Natural killer cell (primary cell): ENCODE results near the gene NCKAP1. TPM values are rescaled to one million over a fixed set of nuclear protein-coding genes. Genes with fewer than 3 reads are reported as not detected.

Experiments used
- ATAC-seq, 3 donors: fragments of 150-1000 bp in 2 of 3; fragments of 200-7000 bp in 1 of 3; cut with Tn5 transposase; 1 replicate in 1 of 3; 2 replicates in 2 of 3; pipeline ENCODE4 v1.10.0; 2021; ENCODE audit warnings: mild to moderate bottlenecking in 2 of 3, moderate library complexity in 2 of 3
- DNase-seq, 2 donors: peaks; one replicate each; pipeline versions ENCODE4 v3.0.0 to v3.0.0-alpha.2; 2013 to 2021; ENCODE audit warnings: mixed read lengths in 1 of 2
- H3K27ac ChIP-seq: one replicate; pipeline ENCODE4 v1.5.1; 2013; ENCODE audit warnings: mild to moderate bottlenecking, low read length
- H3K27me3 ChIP-seq: one replicate; pipeline ENCODE4 v1.6.1; 2013; ENCODE audit warnings: low read length; ENCODE audit not compliant: control insufficient read depth, insufficient read depth
- H3K36me3 ChIP-seq: one replicate; pipeline ENCODE4 v1.6.1; 2013; ENCODE audit warnings: low read length; ENCODE audit not compliant: control insufficient read depth, insufficient read depth
- H3K4me1 ChIP-seq: one replicate; pipeline ENCODE4 v1.6.1; 2013; ENCODE audit warnings: low read length; ENCODE audit not compliant: control insufficient read depth, insufficient read depth
- H3K4me3 ChIP-seq: one replicate; pipeline ENCODE4 v1.5.1; 2013; ENCODE audit warnings: low read length
- H3K9me3 ChIP-seq: one replicate; pipeline ENCODE4 v1.6.1; 2013; ENCODE audit warnings: low read length; ENCODE audit not compliant: control insufficient read depth, insufficient read depth
- H3K27ac Mint-ChIP-seq, 2 donors: one replicate each; pipeline ENCODE4 v1.8.0; 2022; ENCODE audit warnings: mild to moderate bottlenecking in 2 of 2, mixed read lengths in 2 of 2, moderate library complexity in 1 of 2
- H3K27me3 Mint-ChIP-seq, 2 donors: one replicate each; pipeline ENCODE4 v1.8.0; 2022; ENCODE audit warnings: low read depth in 2 of 2, mixed read lengths in 2 of 2
- H3K36me3 Mint-ChIP-seq: one replicate; pipeline ENCODE4 v1.8.0; 2022; ENCODE audit warnings: mixed read lengths
- H3K4me1 Mint-ChIP-seq, 2 donors: one replicate each; pipeline ENCODE4 v1.8.0; 2022; ENCODE audit warnings: mixed read lengths in 2 of 2
- H3K4me3 Mint-ChIP-seq: one replicate; pipeline ENCODE4 v1.8.0; 2022; ENCODE audit warnings: mild to moderate bottlenecking, moderate library complexity, mixed read lengths
- H3K9me3 Mint-ChIP-seq, 2 donors: one replicate each; pipeline ENCODE4 v1.8.0; 2022; ENCODE audit warnings: mixed read lengths in 2 of 2
- CTCF ChIP-seq: fragments of 200-600 bp; IDR thresholded peaks from one replicate; pipeline ENCODE4 v1.8.0; 2022; ENCODE audit warnings: antibody characterized with exemption
- whole genome bisulfite sequencing: methylation state at CpG from one replicate; pipeline ENCODE4 v1.1.7; 2013; ENCODE audit warnings: missing lambda C conversion rate; ENCODE audit not compliant: insufficient coverage; 5-methylcytosine and 5-hydroxymethylcytosine counted together
- intact Hi-C: fragments of 100-400 bp; cut with micrococcal nuclease; formaldehyde crosslinking; loops from one replicate; pipeline ENCODE4 v1.14.2; 2022
- total RNA-seq, 4 donors: library from RNA; stranded (reverse); fragments of 120-200 nt in 1 of 4; gene quantifications; one replicate each; pipeline versions ENCODE4 v1.2.3 to v1.2.4, GENCODE V29; 2013 to 2022

Gene NCKAP1
- total RNA-seq, 3 donors from 2014 or later (not counting 1 experiment from before 2014, with no cell fraction given) = 8.4 to 12.3 (median 10.4) TPM

- DNase-seq (no peak), ATAC-seq (no peak)
- H3K4me1 Mint-ChIP-seq = peaks cover 0 to 9% of the 10 kb centered on the region in 2 donors
- H3K9me3 Mint-ChIP-seq = peaks cover 1 to 2% of the 10 kb centered on the region in 2 donors
- 94% methylated on average over 6 of the region's 6 CpGs for WGBS
- H3K4me3 Mint-ChIP-seq = no peak overlapping the region
- Histone ChIP-seq H3K27me3 (no peaks in the 10 kb centered on the region), H3K4me1 (no peaks in the 10 kb centered on the region), H3K36me3 (no peaks in the 10 kb centered on the region), H3K9me3 (no peaks in the 10 kb centered on the region), H3K4me3 (no peak overlapping the region), H3K27ac (no peak overlapping the region)
- H3K27me3 Mint-ChIP-seq = no peaks in the 10 kb centered on the region
- TF ChIP-seq CTCF = no peak
- no peaks in the 10 kb centered on the region for H3K36me3 Mint-ChIP-seq
- intact Hi-C loops = no loop called here
- H3K27ac Mint-ChIP-seq = no peak overlapping the region
These were observed 136.5 kb downstream of the NCKAP1 start for GRCh38 chr2:182901748-182902147.

GRCh38 chr2:182898718-182899117 is 139.5 kb downstream of the NCKAP1 start:
- H3K27ac ChIP-seq = no peak overlapping the region
- H3K4me3 Mint-ChIP-seq = no peak overlapping the region
- TF ChIP-seq CTCF = no peak
- DNase-seq (no peak), ATAC-seq (no peak)
- H3K36me3 Mint-ChIP-seq = no peaks in the 10 kb centered on the region
- intact Hi-C loops = no loop called here
- no peak overlapping the region for H3K27ac Mint-ChIP-seq
- peaks cover 0 to 9% of the 10 kb centered on the region in 2 donors for H3K4me1 Mint-ChIP-seq
- H3K4me3 ChIP-seq = no peak overlapping the region
- WGBS = 50% methylated on average over 1 of the region's 1 CpG
- no peaks in the 10 kb centered on the region for H3K9me3 ChIP-seq
- H3K36me3 ChIP-seq = no peaks in the 10 kb centered on the region
- H3K4me1 ChIP-seq = no peaks in the 10 kb centered on the region
- no peaks in the 10 kb centered on the region for H3K27me3 Mint-ChIP-seq
- H3K27me3 ChIP-seq = no peaks in the 10 kb centered on the region
- H3K9me3 Mint-ChIP-seq = peaks cover 3 to 5% of the 10 kb centered on the region in 2 donors

GRCh38 chr2:182897137-182897536 is 141.1 kb downstream of the NCKAP1 start:
- H3K27me3 ChIP-seq = no peaks in the 10 kb centered on the region
- H3K4me1 ChIP-seq = no peaks in the 10 kb centered on the region
- H3K36me3 ChIP-seq = no peaks in the 10 kb centered on the region
- H3K9me3 ChIP-seq = no peaks in the 10 kb centered on the region
- ATAC-seq (no peak), DNase-seq (no peak)
- Mint-ChIP-seq H3K9me3 (peaks cover 3 to 5% of the 10 kb centered on the region in 2 donors), H3K36me3 (no peaks in the 10 kb centered on the region), H3K4me3 (no peak overlapping the region), H3K4me1 (peaks cover 0 to 9% of the 10 kb centered on the region in 2 donors), H3K27me3 (no peaks in the 10 kb centered on the region), H3K27ac (no peak overlapping the region)
- 67% methylated on average over 1 of the region's 1 CpG for WGBS
- no peak overlapping the region for H3K27ac ChIP-seq
- H3K4me3 ChIP-seq = no peak overlapping the region
- intact Hi-C loops = no loop called here
- no peak for TF ChIP-seq CTCF

GRCh38 chr2:182895798-182896197 is 142.5 kb downstream of the NCKAP1 start:
- no peak for DNase-seq
- TF ChIP-seq CTCF = no peak
- Histone ChIP-seq H3K27ac (no peak overlapping the region), H3K27me3 (no peaks in the 10 kb centered on the region), H3K9me3 (no peaks in the 10 kb centered on the region), H3K4me1 (no peaks in the 10 kb centered on the region), H3K4me3 (no peak overlapping the region), H3K36me3 (no peaks in the 10 kb centered on the region)
- Mint-ChIP-seq H3K36me3 (no peaks in the 10 kb centered on the region), H3K9me3 (peaks cover 2 to 5% of the 10 kb centered on the region in 2 donors), H3K27ac (no peak overlapping the region), H3K4me1 (peaks cover 0 to 9% of the 10 kb centered on the region in 2 donors), H3K4me3 (no peak overlapping the region), H3K27me3 (no peaks in the 10 kb centered on the region)
- 88% methylated on average over 4 of the region's 6 CpGs for WGBS
- intact Hi-C loops = no loop called here
- no peak for ATAC-seq
